Common myeloid progenitor, CD34-positive (primary cell): ENCODE data around the gene CD79B.
"Not testable (repeated sequence)": the region's sequence is repeated elsewhere in the genome, so short reads cannot be mapped to it uniquely, and the experiment has no call there.

ENCODE experiments used
- CTCF ChIA-PET: fragments of 350-600 bp; sonication (Branson Sonifier 250); formaldehyde crosslinking; loops from one replicate; lab custom pipeline; 2021; ENCODE audit warnings: antibody characterized with exemption; lab: Charles Lee
- POLR2A ChIA-PET: fragments of 350-600 bp; sonication (Branson Sonifier 250); formaldehyde crosslinking; loops from one replicate; lab custom pipeline; 2021; ENCODE audit warnings: antibody characterized with exemption; lab: Charles Lee
- DNase-seq, 3 donors: peaks; one replicate each; pipeline versions ENCODE4 v3.0.0 to v3.0.0-alpha.2; 2013
- H3K27ac ChIP-seq, 2 experiments: 1 replicate in 1 of 2; 2 replicates in 1 of 2; pipeline ENCODE4 v1.7.0; 2013; ENCODE audit warnings: inconsistent platforms in 2 of 2, low read length in 2 of 2, mild to moderate bottlenecking in 2 of 2, low read depth in 1 of 2, moderate library complexity in 1 of 2; ENCODE audit not compliant: severe bottlenecking in 2 of 2, insufficient read depth in 1 of 2, poor library complexity in 1 of 2
- H3K27me3 ChIP-seq, 5 experiments: replicated peaks in 2 of 5; 1 replicate in 3 of 5; 2 replicates in 2 of 5; pipeline versions ENCODE4 v1.6.1 to v1.7.0; 2013; ENCODE audit warnings: low read length in 4 of 5, mild to moderate bottlenecking in 2 of 5, moderate library complexity in 2 of 5, inconsistent platforms in 1 of 5; ENCODE audit not compliant: insufficient read depth in 5 of 5, control insufficient read depth in 4 of 5
- H3K36me3 ChIP-seq, 4 experiments: 1 replicate in 2 of 4; 2 replicates in 2 of 4; pipeline versions ENCODE4 v1.6.1 to v1.7.0; 2013; ENCODE audit warnings: low read length in 3 of 4, control low read depth in 1 of 4, mild to moderate bottlenecking in 1 of 4; ENCODE audit not compliant: control insufficient read depth in 4 of 4, insufficient read depth in 4 of 4
- H3K4me1 ChIP-seq, 4 experiments: 1 replicate in 3 of 4; 2 replicates in 1 of 4; pipeline versions ENCODE4 v1.6.1 to v1.7.1; 2013; ENCODE audit warnings: low read length in 3 of 4, mild to moderate bottlenecking in 3 of 4, control low read depth in 1 of 4, inconsistent platforms in 1 of 4, moderate library complexity in 1 of 4; ENCODE audit not compliant: control insufficient read depth in 4 of 4, insufficient read depth in 4 of 4; ENCODE audit errors: control extremely low read depth in 1 of 4
- H3K4me3 ChIP-seq, 7 experiments: 1 replicate in 4 of 7; 2 replicates in 3 of 7; pipeline versions ENCODE4 v1.5.1 to v1.7.0; 2013; ENCODE audit warnings: mild to moderate bottlenecking in 7 of 7, low read length in 6 of 7, moderate library complexity in 6 of 7, inconsistent platforms in 2 of 7, low read depth in 2 of 7, control low read depth in 1 of 7; ENCODE audit not compliant: insufficient read depth in 4 of 7, control insufficient read depth in 1 of 7; ENCODE audit errors: extremely low read depth in 1 of 7
- H3K9me3 ChIP-seq, 5 experiments: 1 replicate in 4 of 5; 2 replicates in 1 of 5; pipeline versions ENCODE4 v1.6.1 to v1.7.1; 2013; ENCODE audit warnings: low read length in 4 of 5, mild to moderate bottlenecking in 2 of 5, inconsistent platforms in 1 of 5, low read depth in 1 of 5, moderate library complexity in 1 of 5; ENCODE audit not compliant: control insufficient read depth in 4 of 5, insufficient read depth in 2 of 5; ENCODE audit errors: control extremely low read depth in 1 of 5
- WGBS: methylation state at CpG from one replicate; pipeline ENCODE4 v1.1.5; 2013; ENCODE audit not compliant: insufficient coverage; 5-methylcytosine and 5-hydroxymethylcytosine counted together

Gene CD79B

DNA sequence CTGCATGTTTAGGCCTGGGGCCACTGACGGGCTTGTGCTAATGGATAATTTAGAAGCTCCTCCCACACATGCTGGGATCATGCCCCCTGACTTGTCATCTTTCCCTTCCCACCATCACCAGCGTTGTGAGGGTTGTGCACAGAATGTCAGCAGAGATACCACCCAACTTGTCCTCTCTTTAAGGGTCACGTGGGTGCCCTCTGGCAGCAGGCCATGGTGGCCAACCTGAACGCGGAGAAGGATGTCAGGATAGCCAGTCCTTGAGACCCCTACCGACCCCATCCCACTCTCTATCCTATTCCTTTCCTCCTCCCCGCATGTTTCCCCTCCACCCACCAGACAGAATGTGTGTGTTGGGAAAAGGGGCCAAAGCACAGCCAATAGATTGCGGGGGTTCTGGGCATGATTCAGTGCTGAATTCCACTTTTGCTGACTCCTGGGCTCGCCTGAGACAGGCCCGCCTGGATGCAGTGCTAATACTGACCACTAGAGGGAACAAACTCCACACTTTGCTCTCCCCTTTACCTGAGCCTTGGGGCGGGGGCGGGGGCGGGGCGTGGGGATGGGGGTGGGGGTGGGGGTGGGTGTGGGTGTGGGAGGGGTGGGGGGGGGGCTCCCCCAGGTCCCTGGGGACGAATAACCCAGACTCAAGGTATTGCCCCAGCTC lies 50.1 kb downstream of the CD79B start, which contains the start of gene GH2:
Gene GH2 (minus strand): TSS at position 10 of the 667 bp plus-strand sequence. CDS start 143 bp downstream, outside the sequence.
- H3K27me3 ChIP-seq: peaks cover 0 to 2% (median 0%) of the 10 kb centered on the region in 5 experiments
- CTCF ChIA-PET: interaction anchor here (1.4 to 2.7 kb wide), 8 partner anchors 8 to 167 kb away, joined by 3 to 8 read pairs (median 5); no protein-coding TSS in a partner anchor
- no peaks in the 10 kb centered on the region for H3K4me1 ChIP-seq
- H3K9me3 ChIP-seq: no peaks in the 10 kb centered on the region
- POLR2A ChIA-PET: no interaction called here
- H3K4me3 ChIP-seq: no peak within 1 kb of the TSS
- no peak within 1 kb of the TSS for H3K27ac ChIP-seq
- no peaks in the 10 kb centered on the region for H3K36me3 ChIP-seq
- 68% methylated on average over 6 of the region's 15 CpGs for WGBS
- peak; percentile 50 to 72 (median 63) for DNase-seq

DNA sequence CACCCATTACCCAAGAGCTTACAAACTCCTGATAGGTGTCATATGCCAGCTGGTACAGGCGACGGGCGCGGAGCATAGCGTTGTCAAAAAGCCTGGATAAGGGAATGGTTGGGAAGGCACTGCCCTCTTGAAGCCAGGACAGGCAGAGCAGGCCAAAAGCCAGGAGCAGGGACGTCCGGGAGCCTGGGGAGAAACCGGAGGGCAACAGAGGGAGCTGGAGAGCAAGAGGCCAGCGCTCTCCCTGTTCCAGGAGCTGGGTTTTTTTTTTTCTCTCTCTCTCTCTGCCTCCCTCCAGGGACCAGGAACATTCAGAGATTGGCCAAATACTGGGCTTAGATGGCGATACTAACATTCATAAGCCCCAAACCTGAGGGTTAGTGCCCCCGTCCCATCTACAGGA lies 50.8 kb downstream of the CD79B start:
- H3K4me3 ChIP-seq, H3K36me3 ChIP-seq, POLR2A ChIA-PET, DNase-seq, H3K27ac ChIP-seq, H3K4me1 ChIP-seq, H3K9me3 ChIP-seq, H3K27me3 ChIP-seq: not testable (repeated sequence)
- CTCF ChIA-PET: interaction anchor here (1.4 to 2.2 kb wide), 4 partner anchors 11 to 23 kb away, joined by 3 to 7 read pairs (median 5); no protein-coding TSS in a partner anchor
- 94% methylated on average over 9 of the region's 11 CpGs for WGBS

- Histone ChIP-seq H3K27me3 (peaks cover 0 to 2% (median 0%) of the 10 kb centered on the region in 5 experiments), H3K4me3 (no peak overlapping the region), H3K36me3 (no peaks in the 10 kb centered on the region), H3K9me3 (no peaks in the 10 kb centered on the region), H3K27ac (no peak overlapping the region), H3K4me1 (no peaks in the 10 kb centered on the region)
- ChIA-PET CTCF (interaction anchor here (1.3 to 1.8 kb wide), 2 partner anchors 12 to 15 kb away, joined by 3 to 6 read pairs; no protein-coding TSS in a partner anchor), POLR2A (no interaction called here)
- DNase-seq: no peak
- 88% methylated on average over 11 of the region's 12 CpGs for WGBS
Observed at GRCh38 chr17:63880706-63881105, 51.4 kb downstream of the CD79B start.
